ENCODE data around the gene SCAPER. TPM values are rescaled to one million over a fixed set of nuclear protein-coding genes. Genes with fewer than 3 reads are reported as not detected.
"Not testable (repeated sequence)": the region's sequence is repeated elsewhere in the genome, so short reads cannot be mapped to it uniquely, and the experiment has no call there.

The SCAPER gene
- total RNA-seq, 3 donors from 2014 or later = 15.8 to 33.1 (median 33.0) TPM

- TF ChIP-seq CTCF (IDR thresholded peaks at IDR 0.05) = no peak
- Histone ChIP-seq H3K4me1 (ENCODE audit: low read depth) (peaks cover 6% of the 10 kb centered on the region), H3K4me3 (no peak overlapping the region), H3K36me3 (ENCODE audit: low read depth) (no peaks in the 10 kb centered on the region), H3K9me3 (no peaks in the 10 kb centered on the region)
- no peak for DNase-seq
- no peak for ATAC-seq
- intact Hi-C loops (cut with DNase I, micrococcal nuclease) = no loop called here
Measured at GRCh38 chr15:76512971-76513370, 392.2 kb downstream of the SCAPER start.

- ATAC-seq; intact Hi-C loops (cut with DNase I, micrococcal nuclease); H3K4me1 ChIP-seq (ENCODE audit: low read depth): not testable (repeated sequence)
Measured at GRCh38 chr15:76510663-76511062, 394.5 kb downstream of the SCAPER start.

GRCh38 chr15:76503804-76504203 is 401.3 kb downstream of the SCAPER start:
- H3K36me3 ChIP-seq (ENCODE audit: low read depth) = no peaks in the 10 kb centered on the region

More at GRCh38 chr15:76510663-76511062, 394.5 kb downstream of the SCAPER start:
- not testable (repeated sequence) for DNase-seq; H3K4me3 ChIP-seq; H3K36me3 ChIP-seq (ENCODE audit: low read depth); H3K9me3 ChIP-seq

GRCh38 chr15:76503121-76503520 is 402.0 kb downstream of the SCAPER start:
- ATAC-seq = peak; percentile 36
- H3K4me3 ChIP-seq = no peak overlapping the region
- TF ChIP-seq CTCF (IDR thresholded peaks at IDR 0.05) = no peak
- no peaks in the 10 kb centered on the region for H3K9me3 ChIP-seq
- intact Hi-C loops (cut with DNase I, micrococcal nuclease) = no loop called here
- no peaks in the 10 kb centered on the region for H3K36me3 ChIP-seq (ENCODE audit: low read depth)
- no peaks in the 10 kb centered on the region for H3K4me1 ChIP-seq (ENCODE audit: low read depth)
- DNase-seq = no peak

More at GRCh38 chr15:76503804-76504203, 401.3 kb downstream of the SCAPER start:
- Histone ChIP-seq H3K4me1 (ENCODE audit: low read depth) (no peaks in the 10 kb centered on the region), H3K9me3 (no peaks in the 10 kb centered on the region), H3K4me3 (no peak overlapping the region)
- no peak for ATAC-seq
- no peak for TF ChIP-seq CTCF (IDR thresholded peaks at IDR 0.05)
- DNase-seq = no peak
- intact Hi-C loops (cut with DNase I, micrococcal nuclease) = no loop called here

GRCh38 chr15:76502678-76503077 is 402.5 kb downstream of the SCAPER start:
- TF ChIP-seq CTCF (IDR thresholded peaks at IDR 0.05) = no peak
- Histone ChIP-seq H3K4me1 (ENCODE audit: low read depth) (no peaks in the 10 kb centered on the region), H3K9me3 (no peaks in the 10 kb centered on the region), H3K36me3 (ENCODE audit: low read depth) (no peaks in the 10 kb centered on the region), H3K4me3 (no peak overlapping the region)
- no peak for ATAC-seq
- intact Hi-C loops (cut with DNase I, micrococcal nuclease) = no loop called here
- no peak for DNase-seq

GRCh38 chr15:76502185-76502584 is 403.0 kb downstream of the SCAPER start:
- H3K9me3 ChIP-seq; DNase-seq; intact Hi-C loops (cut with DNase I, micrococcal nuclease); H3K36me3 ChIP-seq (ENCODE audit: low read depth); ATAC-seq; H3K4me1 ChIP-seq (ENCODE audit: low read depth); H3K4me3 ChIP-seq: not testable (repeated sequence)

- DNase-seq (no peak), ATAC-seq (no peak)
- TF ChIP-seq CTCF (IDR thresholded peaks at IDR 0.05) = no peak
- H3K4me3 ChIP-seq = no peak overlapping the region
- no peaks in the 10 kb centered on the region for H3K9me3 ChIP-seq
- intact Hi-C loops (cut with DNase I, micrococcal nuclease) = no loop called here
- H3K36me3 ChIP-seq (ENCODE audit: low read depth) = no peaks in the 10 kb centered on the region
- no peaks in the 10 kb centered on the region for H3K4me1 ChIP-seq (ENCODE audit: low read depth)
Measured at GRCh38 chr15:76501726-76502125, 403.4 kb downstream of the SCAPER start.
